HepG2 (cell line): ENCODE measurements around the gene ST6GAL2. TPM values are rescaled to one million over a fixed set of nuclear protein-coding genes. Genes with fewer than 3 reads are reported as not detected.

ENCODE experiments used
- ATAC-seq: fragments of 200-7000 bp; cut with Tn5 transposase; 3 replicates; pipeline ENCODE4 v1.9.1; 2020; ENCODE audit warnings: mild to moderate bottlenecking, moderate library complexity
- BruUV-seq: library from RNA; stranded (reverse); fragments of 400-500 nt; replicated peaks from 2 replicates; lab custom pipeline; 2021; lab: Mats Ljungman, UMichigan
- CTCF ChIA-PET: fragments of 300-600 bp; formaldehyde crosslinking; extraction: SDS; loops from one replicate; lab custom pipeline; 2021; ENCODE audit warnings: low total read pairs, inconsistent platforms, low intra/inter-chr PET ratio; lab: Yijun Ruan, JAX
- POLR2A ChIA-PET: fragments of 350-600 bp; sonication (Branson Sonifier 250); formaldehyde crosslinking; loops from one replicate; lab custom pipeline; 2020; ENCODE audit warnings: antibody characterized with exemption, inconsistent platforms; lab: Yijun Ruan, JAX
- DNase-seq: peaks from one replicate; pipeline ENCODE4 v3.0.0-alpha.2; 2015; ENCODE audit warnings: low spot score
- FAIRE-seq: peaks from 3 replicates; lab custom pipeline; 2011; peaks lifted over from hg19 to GRCh38; lab: Jason Lieb, UNC
- H2AFZ ChIP-seq: one replicate; pipeline ENCODE4 v1.6.1; 2011; ENCODE audit warnings: low read length, inconsistent platforms
- H3K27ac ChIP-seq: fragments of 300-600 bp; 3 replicates; pipeline ENCODE4 v1.8.0; 2011; ENCODE audit warnings: mixed run types, mild to moderate bottlenecking, mixed read lengths, low read length, inconsistent platforms; ENCODE audit not compliant: insufficient read depth; ENCODE audit errors: extremely low read length
- H3K27me3 ChIP-seq, 2 experiments: fragments of 200-600 bp in 1 of 2; 2 replicates in 1 of 2; 3 replicates in 1 of 2; pipeline versions ENCODE4 v1.6.0 to v1.8.0; 2011; ENCODE audit warnings: low read length in 2 of 2, mild to moderate bottlenecking in 2 of 2, moderate library complexity in 2 of 2, inconsistent platforms in 1 of 2; ENCODE audit not compliant: insufficient read depth in 2 of 2, control insufficient read depth in 1 of 2
- H3K36me3 ChIP-seq, 2 experiments: fragments of 200-600 bp in 1 of 2; replicated peaks in 1 of 2; 2 replicates in 1 of 2; 3 replicates in 1 of 2; pipeline versions ENCODE4 v1.5.1 to v1.8.0; 2011; ENCODE audit warnings: low read length in 2 of 2, inconsistent platforms in 1 of 2; ENCODE audit not compliant: insufficient read depth in 2 of 2, control insufficient read depth in 1 of 2
- H3K4me1 ChIP-seq: 2 replicates; pipeline ENCODE4 v1.5.1; 2012; ENCODE audit warnings: low read length, inconsistent platforms; ENCODE audit not compliant: insufficient read depth
- H3K4me2 ChIP-seq: 2 replicates; pipeline ENCODE4 v1.6.0; 2011; ENCODE audit warnings: low read depth, low read length, inconsistent platforms
- H3K4me3 ChIP-seq, 3 experiments: fragments of 200-600 bp in 1 of 3; sonication (generic), shearing (Covaris generic) in 1 of 3; replicated peaks in 1 of 3; 2 replicates each; pipeline ENCODE4 v1.5.1; 2011 to 2016; ENCODE audit warnings: low read length in 3 of 3, inconsistent platforms in 2 of 3, low read depth in 2 of 3, mild to moderate bottlenecking in 2 of 3, control low read depth in 1 of 3, mixed read lengths in 1 of 3; ENCODE audit not compliant: insufficient read depth in 1 of 3
- H3K79me2 ChIP-seq: one replicate; pipeline ENCODE4 v1.6.1; 2011; ENCODE audit warnings: low read length, inconsistent platforms; ENCODE audit not compliant: insufficient read depth
- H3K9ac ChIP-seq: 2 replicates; pipeline ENCODE4 v1.6.0; 2011; ENCODE audit warnings: mild to moderate bottlenecking, low read depth, low read length, inconsistent platforms; ENCODE audit not compliant: insufficient read depth
- H3K9me3 ChIP-seq: 2 replicates; pipeline ENCODE4 v1.5.1; 2012; ENCODE audit warnings: mild to moderate bottlenecking, low read length
- H4K20me1 ChIP-seq: 2 replicates; pipeline ENCODE4 v1.6.0; 2011; ENCODE audit warnings: inconsistent platforms, mild to moderate bottlenecking, low read length, moderate library complexity; ENCODE audit not compliant: insufficient read depth
- ARNT ChIP-seq: fragments of 450-650 bp; IDR thresholded peaks from 2 replicates; pipeline ENCODE4 v1.6.1; 2017
- ELF1 ChIP-seq: sonication (generic); formaldehyde crosslinking; IDR thresholded peaks from 2 replicates; pipeline ENCODE4 v1.4.0; 2020; ENCODE audit warnings: missing genetic modification reagents
- ETV5 ChIP-seq: IDR thresholded peaks from 2 replicates; pipeline ENCODE4 v1.6.1; 2018; ENCODE audit warnings: missing biosample characterization, missing genetic modification reagents, inconsistent platforms, borderline replicate concordance
- HDAC6 ChIP-seq: fragments of 200-600 bp; sonication (generic); IDR thresholded peaks from 2 replicates; pipeline ENCODE4 v1.7.0; 2017; ENCODE audit warnings: mild to moderate bottlenecking, antibody characterized with exemption, low read length, low read depth
- HMGA1 ChIP-seq: sonication (generic); formaldehyde crosslinking; conservative IDR thresholded peaks from 2 replicates; pipeline ENCODE4 v1.4.0; 2020; ENCODE audit warnings: missing genetic modification reagents
- HNRNPLL ChIP-seq: fragments of 200-400 bp; formaldehyde crosslinking; IDR thresholded peaks from 2 replicates; pipeline ENCODE4 v1.6.1; 2017; ENCODE audit warnings: mild to moderate bottlenecking, low read depth, low read length; ENCODE audit not compliant: poor library complexity, severe bottlenecking
- PRMT3 ChIP-seq: sonication (generic); formaldehyde crosslinking; IDR thresholded peaks from 2 replicates; pipeline ENCODE4 v1.8.1; 2022; ENCODE audit warnings: low read depth, mild to moderate bottlenecking, moderate library complexity, missing genetic modification reagents, borderline replicate concordance
- TEAD2 ChIP-seq: sonication (generic); formaldehyde crosslinking; IDR thresholded peaks from 2 replicates; pipeline ENCODE4 v1.9.0; 2021; ENCODE audit warnings: missing genetic modification reagents
- ZC3H13 ChIP-seq: sonication (generic); formaldehyde crosslinking; IDR thresholded peaks from 2 replicates; pipeline ENCODE4 v1.8.1; 2023; ENCODE audit warnings: mild to moderate bottlenecking, missing genetic modification reagents, moderate library complexity
- ZFP36L2 ChIP-seq: sonication (generic); formaldehyde crosslinking; IDR thresholded peaks from 2 replicates; pipeline ENCODE4 v1.4.0; 2020; ENCODE audit warnings: missing genetic modification reagents
- ZFP41 ChIP-seq: sonication (generic); formaldehyde crosslinking; IDR thresholded peaks from 2 replicates; pipeline ENCODE4 v1.4.0; 2020; ENCODE audit warnings: mild to moderate bottlenecking, missing genetic modification reagents, borderline replicate concordance
- ZNF124 ChIP-seq: sonication (generic); formaldehyde crosslinking; IDR thresholded peaks from 2 replicates; pipeline ENCODE4 v1.4.0; 2020; ENCODE audit warnings: missing genetic modification reagents
- ZNF510 ChIP-seq: sonication (generic); formaldehyde crosslinking; IDR thresholded peaks from 2 replicates; pipeline ENCODE4 v1.4.0; 2020; ENCODE audit warnings: low read depth, mild to moderate bottlenecking, missing genetic modification reagents
- WGBS: methylation state at CpG from one replicate; pipeline ENCODE4 v1.1.6; 2017; ENCODE audit warnings: low lambda C conversion rate; 5-methylcytosine and 5-hydroxymethylcytosine counted together
- in situ Hi-C: cut with HindIII; loops from 2 replicates; pipeline ENCODE4 v1.10.0; 2017; ENCODE audit warnings: low pct_unique_long_range_greater_than_20kb; ENCODE audit not compliant: extremely low pct_ligation_motif_present
- intact Hi-C: fragments of 100-400 bp; cut with micrococcal nuclease; formaldehyde crosslinking; loops from one replicate; pipeline ENCODE4 v1.10.0; 2022; ENCODE audit not compliant: unreplicated experiment
- polyA plus RNA-seq, 8 experiments: library from polyadenylated mRNA; depleted of rRNA in 3 of 8; stranded (reverse) in 7 of 8; unstranded in 1 of 8; fragments of >200 nt; fragmentation: Illumina TruSeq in 4 of 8; extraction: Trizol in 4 of 8; gene quantifications; 2 replicates each; pipeline versions ENCODE4 v1.2.1 to v1.2.3, GENCODE V29; 2011 to 2016; ENCODE audit warnings: low read depth in 4 of 8, missing spikeins in 1 of 8, mixed read lengths in 1 of 8; ENCODE audit not compliant: insufficient read depth in 1 of 8
- total RNA-seq, 5 experiments: library from RNA; depleted of rRNA; stranded (reverse); fragments of >200 nt; fragmentation: Illumina TruSeq; extraction: Trizol; gene quantifications; 2 replicates each; pipeline ENCODE4 v1.2.3, GENCODE V29; 2016; ENCODE audit warnings: low read depth in 1 of 5
- TF ChIP-seq, protein P1 (sequence below): sonication (generic); formaldehyde crosslinking; conservative IDR thresholded peaks from 2 replicates; pipeline ENCODE4 v1.8.0; 2022; ENCODE audit warnings: missing genetic modification reagents
- TF ChIP-seq, protein P2 (sequence below): IDR thresholded peaks from 2 replicates; pipeline ENCODE4 v1.6.1; 2012; ENCODE audit warnings: inconsistent platforms
- TF ChIP-seq, protein P3 (sequence below): sonication (generic); formaldehyde crosslinking; IDR thresholded peaks from 2 replicates; pipeline ENCODE4 v1.4.0; 2020; ENCODE audit warnings: missing genetic modification reagents
- TF ChIP-seq, protein P4 (sequence below): sonication (generic); formaldehyde crosslinking; IDR thresholded peaks from 2 replicates; pipeline ENCODE4 v1.4.0; 2020; ENCODE audit warnings: missing genetic modification reagents

Gene ST6GAL2
- total and polyA plus RNA-seq, 2 of the 13 experiments (the other 11 are each of a cell fraction or from before 2014, with no cell fraction given) = not detected

DNA sequence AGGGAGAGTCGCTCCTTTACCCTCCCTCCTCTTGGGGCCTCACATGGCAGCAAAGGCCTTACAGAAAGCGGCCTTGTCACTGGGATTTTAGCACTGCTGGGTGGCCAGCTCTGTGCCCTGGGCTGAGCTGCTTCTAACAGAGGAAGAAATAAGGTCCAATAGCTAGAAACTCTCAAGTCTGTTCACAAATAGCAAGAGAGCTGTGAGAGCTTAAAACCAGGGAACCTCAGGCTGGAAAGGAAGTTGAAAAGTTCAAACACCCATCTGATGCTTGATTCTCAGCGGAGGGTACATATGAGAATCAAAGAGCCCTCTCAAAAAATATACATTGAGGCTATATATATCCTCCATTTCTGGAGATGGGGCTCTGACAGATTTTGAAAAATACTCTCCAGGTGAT is 54.7 kb downstream of the ST6GAL2 start:
- Histone ChIP-seq H3K9me3 (no peaks in the 10 kb centered on the region), H4K20me1 (no peaks in the 10 kb centered on the region), H3K4me3 (no peak overlapping the region), H3K4me1 (no peaks in the 10 kb centered on the region), H3K27ac (no peak overlapping the region), H3K4me2 (no peak overlapping the region), H3K79me2 (no peaks in the 10 kb centered on the region), H3K9ac (no peak overlapping the region), H2AFZ (no peak overlapping the region), H3K27me3 (peaks cover 0 to 4% of the 10 kb centered on the region in 2 experiments; a peak in 1 of 5 replicates), H3K36me3 (no peaks in the 10 kb centered on the region)
- BruUV-seq = no TSS peak
- WGBS = 3% methylated on average over 3 of the region's 3 CpGs
- ChIA-PET POLR2A (no interaction called here), CTCF (no interaction called here)
- DNase-seq (no peak), FAIRE-seq (no peak), ATAC-seq (no peak)
- in situ Hi-C loops = no loop called here
- intact Hi-C loops = no loop called here
- no peak for TF ChIP-seq ZNF510 (CRISPR knock-in tag)
- TF ChIP-seq, protein P1, sequence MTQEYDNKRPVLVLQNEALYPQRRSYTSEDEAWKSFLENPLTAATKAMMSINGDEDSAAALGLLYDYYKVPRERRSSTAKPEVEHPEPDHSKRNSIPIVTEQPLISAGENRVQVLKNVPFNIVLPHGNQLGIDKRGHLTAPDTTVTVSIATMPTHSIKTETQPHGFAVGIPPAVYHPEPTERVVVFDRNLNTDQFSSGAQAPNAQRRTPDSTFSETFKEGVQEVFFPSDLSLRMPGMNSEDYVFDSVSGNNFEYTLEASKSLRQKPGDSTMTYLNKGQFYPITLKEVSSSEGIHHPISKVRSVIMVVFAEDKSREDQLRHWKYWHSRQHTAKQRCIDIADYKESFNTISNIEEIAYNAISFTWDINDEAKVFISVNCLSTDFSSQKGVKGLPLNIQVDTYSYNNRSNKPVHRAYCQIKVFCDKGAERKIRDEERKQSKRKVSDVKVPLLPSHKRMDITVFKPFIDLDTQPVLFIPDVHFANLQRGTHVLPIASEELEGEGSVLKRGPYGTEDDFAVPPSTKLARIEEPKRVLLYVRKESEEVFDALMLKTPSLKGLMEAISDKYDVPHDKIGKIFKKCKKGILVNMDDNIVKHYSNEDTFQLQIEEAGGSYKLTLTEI (CRISPR knock-in tag) = no peak
- no peak for TF ChIP-seq ZFP41 (CRISPR knock-in tag)
- TF ChIP-seq TEAD2 (CRISPR knock-in tag) = no peak
- TF ChIP-seq, protein P2, sequence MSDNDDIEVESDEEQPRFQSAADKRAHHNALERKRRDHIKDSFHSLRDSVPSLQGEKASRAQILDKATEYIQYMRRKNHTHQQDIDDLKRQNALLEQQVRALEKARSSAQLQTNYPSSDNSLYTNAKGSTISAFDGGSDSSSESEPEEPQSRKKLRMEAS = no peak
- no peak for TF ChIP-seq ELF1
- no peak for TF ChIP-seq HDAC6
- TF ChIP-seq HMGA1 (CRISPR knock-in tag) = no peak
- TF ChIP-seq, protein P3, sequence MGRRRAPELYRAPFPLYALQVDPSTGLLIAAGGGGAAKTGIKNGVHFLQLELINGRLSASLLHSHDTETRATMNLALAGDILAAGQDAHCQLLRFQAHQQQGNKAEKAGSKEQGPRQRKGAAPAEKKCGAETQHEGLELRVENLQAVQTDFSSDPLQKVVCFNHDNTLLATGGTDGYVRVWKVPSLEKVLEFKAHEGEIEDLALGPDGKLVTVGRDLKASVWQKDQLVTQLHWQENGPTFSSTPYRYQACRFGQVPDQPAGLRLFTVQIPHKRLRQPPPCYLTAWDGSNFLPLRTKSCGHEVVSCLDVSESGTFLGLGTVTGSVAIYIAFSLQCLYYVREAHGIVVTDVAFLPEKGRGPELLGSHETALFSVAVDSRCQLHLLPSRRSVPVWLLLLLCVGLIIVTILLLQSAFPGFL = no peak
- no peak for TF ChIP-seq ZC3H13 (CRISPR knock-in tag)
- TF ChIP-seq ZNF124 = no peak
- no peak for TF ChIP-seq ETV5 (CRISPR knock-in tag)
- TF ChIP-seq ZFP36L2 = no peak
- TF ChIP-seq, protein P4, sequence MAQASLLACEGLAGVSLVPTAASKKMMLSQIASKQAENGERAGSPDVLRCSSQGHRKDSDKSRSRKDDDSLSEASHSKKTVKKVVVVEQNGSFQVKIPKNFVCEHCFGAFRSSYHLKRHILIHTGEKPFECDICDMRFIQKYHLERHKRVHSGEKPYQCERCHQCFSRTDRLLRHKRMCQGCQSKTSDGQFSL (CRISPR knock-in tag) = no peak
- no peak for TF ChIP-seq HNRNPLL
- TF ChIP-seq ARNT = no peak
- no peak for TF ChIP-seq PRMT3 (CRISPR knock-in tag)
